Neuronal stem cell (in vitro differentiated cells): ENCODE data around the gene SYCE3.

Experiments used
- DNase-seq: peaks from one replicate; pipeline ENCODE4 v3.0.0-alpha.2; 2013; ENCODE audit warnings: low spot score
- H2AFZ ChIP-seq: one replicate; pipeline ENCODE4 v1.6.1; 2013; ENCODE audit warnings: mild to moderate bottlenecking, low read length, inconsistent platforms
- H2AK5ac ChIP-seq: 2 replicates; pipeline ENCODE4 v1.6.1; 2013; ENCODE audit warnings: low read depth, mild to moderate bottlenecking, inconsistent platforms, low read length, moderate library complexity, mixed read lengths
- H2BK120ac ChIP-seq: 2 replicates; pipeline ENCODE4 v1.6.1; 2013; ENCODE audit warnings: low read depth, mild to moderate bottlenecking, inconsistent platforms, low read length, moderate library complexity, mixed read lengths
- H2BK12ac ChIP-seq: one replicate; pipeline ENCODE4 v1.6.1; 2013; ENCODE audit warnings: low read length, inconsistent platforms
- H2BK15ac ChIP-seq: 2 replicates; pipeline ENCODE4 v1.6.1; 2013; ENCODE audit warnings: mild to moderate bottlenecking, low read length, inconsistent platforms, mixed read lengths
- H2BK5ac ChIP-seq: one replicate; pipeline ENCODE4 v1.6.1; 2013; ENCODE audit warnings: inconsistent platforms, mild to moderate bottlenecking, low read length, moderate library complexity
- H3K14ac ChIP-seq: one replicate; pipeline ENCODE4 v1.6.1; 2013; ENCODE audit warnings: low read length, inconsistent platforms
- H3K18ac ChIP-seq: 2 replicates; pipeline ENCODE4 v1.6.1; 2013; ENCODE audit warnings: low read length, inconsistent platforms
- H3K23ac ChIP-seq: 2 replicates; pipeline ENCODE4 v1.6.1; 2013; ENCODE audit warnings: low read depth, mild to moderate bottlenecking, mixed read lengths, low read length, inconsistent platforms; ENCODE audit not compliant: poor library complexity
- H3K27ac ChIP-seq: replicated peaks from 3 replicates; pipeline ENCODE4 v1.5.1; 2013; ENCODE audit warnings: low read length, inconsistent platforms
- H3K27me3 ChIP-seq, 3 experiments: 2 replicates each; pipeline ENCODE4 v1.6.1; 2013; ENCODE audit warnings: low read length in 3 of 3, mild to moderate bottlenecking in 2 of 3, inconsistent platforms in 1 of 3, low read depth in 1 of 3, mixed read lengths in 1 of 3, moderate library complexity in 1 of 3; ENCODE audit not compliant: control insufficient read depth in 3 of 3, insufficient read depth in 3 of 3
- H3K36me3 ChIP-seq, 2 donors: replicated peaks in 1 of 2; 2 replicates each; pipeline ENCODE4 v1.6.1; 2013; ENCODE audit warnings: low read length in 2 of 2; ENCODE audit not compliant: control insufficient read depth in 2 of 2, insufficient read depth in 2 of 2
- H3K4ac ChIP-seq: 2 replicates; pipeline ENCODE4 v1.6.1; 2013; ENCODE audit warnings: inconsistent platforms, mild to moderate bottlenecking, low read length, moderate library complexity
- H3K4me1 ChIP-seq, 2 donors: 1 replicate in 1 of 2; 2 replicates in 1 of 2; pipeline ENCODE4 v1.6.1; 2013; ENCODE audit warnings: low read length in 2 of 2, low read depth in 1 of 2; ENCODE audit not compliant: control insufficient read depth in 2 of 2, insufficient read depth in 1 of 2
- H3K4me2 ChIP-seq: one replicate; pipeline ENCODE4 v1.6.1; 2013; ENCODE audit warnings: mild to moderate bottlenecking, low read length, inconsistent platforms; ENCODE audit not compliant: insufficient read depth, poor library complexity, severe bottlenecking
- H3K4me3 ChIP-seq, 2 donors: 2 replicates each; pipeline ENCODE4 v1.5.1; 2013; ENCODE audit warnings: low read length in 2 of 2, mild to moderate bottlenecking in 2 of 2, inconsistent platforms in 1 of 2, moderate library complexity in 1 of 2
- H3K79me1 ChIP-seq: one replicate; pipeline ENCODE4 v1.6.1; 2013; ENCODE audit warnings: low read depth, mild to moderate bottlenecking, inconsistent platforms, low read length, moderate library complexity
- H3K9ac ChIP-seq: one replicate; pipeline ENCODE4 v1.6.1; 2013; ENCODE audit warnings: mild to moderate bottlenecking, low read depth, low read length, inconsistent platforms; ENCODE audit not compliant: poor library complexity
- H3K9me3 ChIP-seq, 2 donors: replicated peaks in 1 of 2; 2 replicates each; pipeline versions ENCODE3 to v1.6.1; 2013; ENCODE audit warnings: low read length in 2 of 2, mild to moderate bottlenecking in 2 of 2, inconsistent platforms in 1 of 2, low read depth in 1 of 2, mixed read lengths in 1 of 2, moderate library complexity in 1 of 2; ENCODE audit not compliant: control insufficient read depth in 2 of 2, insufficient read depth in 1 of 2
- H4K8ac ChIP-seq: one replicate; pipeline ENCODE4 v1.6.1; 2013; ENCODE audit warnings: low read depth, mild to moderate bottlenecking, inconsistent platforms, low read length, moderate library complexity
- H4K91ac ChIP-seq: one replicate; pipeline ENCODE4 v1.6.1; 2013; ENCODE audit warnings: low read length, low read depth, mild to moderate bottlenecking, inconsistent platforms; ENCODE audit not compliant: poor library complexity
- WGBS, 2 donors: extraction: QIAGEN DNeasy Blood & Tissue Kit; methylation state at CpG; one replicate each; pipeline ENCODE4 v1.1.7; 2013; ENCODE audit warnings: missing lambda C conversion rate in 2 of 2, mixed read lengths in 1 of 2; ENCODE audit not compliant: insufficient read length in 2 of 2, insufficient replicate concordance in 1 of 2; ENCODE audit errors: extremely low coverage in 2 of 2; 5-methylcytosine and 5-hydroxymethylcytosine counted together

Gene SYCE3

GRCh38 chr22:50581031-50581949, 18.6 kb upstream of the SYCE3 start:
- Histone ChIP-seq H3K9ac (peak overlapping the region; percentile 93), H3K27me3 (no peaks in the 10 kb centered on the region), H3K27ac (peak overlapping the region; percentile 98), H3K79me1 (peaks cover 7% of the 10 kb centered on the region), H4K8ac (peak overlapping the region; percentile 52), H2AK5ac (peak overlapping the region; percentile 90), H3K36me3 (peaks cover 26 to 40% of the 10 kb centered on the region in 2 donors), H3K4ac (no peak overlapping the region), H3K18ac (no peak overlapping the region), H2BK5ac (peak overlapping the region; percentile 56), H2BK15ac (no peak overlapping the region), H4K91ac (no peak overlapping the region), H2BK12ac (no peak overlapping the region), H3K9me3 (no peaks in the 10 kb centered on the region), H2AFZ (no peak overlapping the region), H3K23ac (peak overlapping the region; percentile 30), H3K4me3 (peak overlapping the region; percentile 82 to 93), H2BK120ac (no peak overlapping the region), H3K4me1 (peaks cover 5% of the 10 kb centered on the region in 2 donors), H3K4me2 (peak overlapping the region; percentile 84), H3K14ac (no peak overlapping the region)
- no peak for DNase-seq
- no CpG with 5 or more reads among the region's 22 CpGs for WGBS, 2 donors

DNA sequence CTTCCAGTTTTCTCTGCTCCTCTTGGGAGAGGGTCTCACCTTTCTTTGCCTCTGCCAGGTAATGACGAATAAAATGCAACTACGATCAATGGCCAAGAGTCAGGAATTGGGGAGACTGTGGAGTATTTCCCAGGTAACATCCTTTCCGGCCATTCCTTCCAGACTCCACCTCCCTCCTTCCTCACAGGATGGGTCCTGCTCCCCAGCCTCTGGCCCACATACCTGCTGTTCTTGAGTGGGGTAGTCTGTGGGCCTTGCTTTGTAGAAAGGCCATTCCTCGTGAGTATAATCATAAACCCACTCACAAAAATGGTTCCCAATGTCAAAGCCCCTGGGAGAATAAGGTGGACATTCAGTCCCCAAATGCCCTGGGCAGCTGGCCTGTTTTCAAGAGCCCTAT, 17.0 kb upstream of the SYCE3 start:
- no peak overlapping the region for H2AFZ ChIP-seq
- no CpG with 5 or more reads among the region's 4 CpGs for WGBS, 2 donors
- no peak overlapping the region for H3K9ac ChIP-seq

DNA sequence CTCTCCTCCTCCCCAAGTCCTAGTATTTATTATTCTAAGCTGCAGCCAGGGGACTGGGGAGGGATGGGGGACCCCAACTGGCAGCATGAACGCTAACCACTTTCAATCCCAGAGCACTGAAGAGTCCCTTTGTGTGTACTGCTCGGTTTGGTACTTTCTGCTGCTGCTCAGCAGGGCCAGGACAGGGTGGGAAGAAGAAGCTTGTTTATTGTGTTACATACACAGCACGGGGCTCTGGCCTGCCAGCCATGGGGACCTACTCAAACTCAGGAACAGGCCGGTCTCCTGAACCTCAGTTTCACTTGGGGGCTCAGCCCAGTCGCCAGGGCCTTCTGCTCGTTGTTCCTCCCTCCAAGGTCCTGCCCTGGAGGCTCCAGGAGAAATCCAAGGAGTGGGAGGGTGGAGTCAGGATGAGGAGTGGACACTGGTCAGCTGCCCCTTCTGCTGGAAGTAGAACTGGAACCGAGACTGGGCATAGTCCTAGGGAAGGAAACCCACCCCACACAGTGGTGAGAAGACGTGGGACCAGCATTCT, 16.1 kb upstream of the SYCE3 start:
- H3K23ac ChIP-seq = no peak overlapping the region
- H2BK15ac ChIP-seq = no peak overlapping the region
- no peaks in the 10 kb centered on the region for H3K27me3 ChIP-seq
- H3K18ac ChIP-seq = no peak overlapping the region
- H3K4me1 ChIP-seq = peaks cover 5% of the 10 kb centered on the region in 2 donors
- H3K9ac ChIP-seq = no peak overlapping the region
- DNase-seq = no peak
- H2BK120ac ChIP-seq = no peak overlapping the region
- peaks cover 39 to 49% of the 10 kb centered on the region in 2 donors for H3K36me3 ChIP-seq
- H3K4ac ChIP-seq = no peak overlapping the region
- no peaks in the 10 kb centered on the region for H3K9me3 ChIP-seq
- H2AK5ac ChIP-seq = no peak overlapping the region
- WGBS, 2 donors = no CpG with 5 or more reads among the region's 8 CpGs
- H2BK5ac ChIP-seq = no peak overlapping the region
- no peak overlapping the region for H2AFZ ChIP-seq
- no peak overlapping the region for H4K8ac ChIP-seq
- no peak overlapping the region for H3K14ac ChIP-seq
- no peak overlapping the region for H3K27ac ChIP-seq
- H2BK12ac ChIP-seq = no peak overlapping the region
- no peak overlapping the region for H3K4me2 ChIP-seq
- peak overlapping the region in 1 of 2 donors; percentile 9 for H3K4me3 ChIP-seq
- H4K91ac ChIP-seq = no peak overlapping the region
- H3K79me1 ChIP-seq = peaks cover 8% of the 10 kb centered on the region

More for the DNA sequence above, 17.0 kb upstream of the SYCE3 start:
- Histone ChIP-seq H2BK5ac (no peak overlapping the region), H4K8ac (no peak overlapping the region), H2AK5ac (no peak overlapping the region), H3K36me3 (peaks cover 33 to 40% of the 10 kb centered on the region in 2 donors), H3K4me1 (peaks cover 5% of the 10 kb centered on the region in 2 donors), H3K79me1 (peaks cover 7% of the 10 kb centered on the region), H3K23ac (no peak overlapping the region), H2BK120ac (no peak overlapping the region), H3K4me3 (no peak overlapping the region), H3K27ac (no peak overlapping the region), H3K18ac (no peak overlapping the region), H3K14ac (no peak overlapping the region), H3K9me3 (no peaks in the 10 kb centered on the region), H4K91ac (no peak overlapping the region), H2BK12ac (no peak overlapping the region), H3K4me2 (no peak overlapping the region), H2BK15ac (no peak overlapping the region), H3K4ac (no peak overlapping the region), H3K27me3 (no peaks in the 10 kb centered on the region)
- DNase-seq = no peak
